Activated naive CD4-positive, alpha-beta T cell treated with anti-CD3 and anti-CD28 coated beads, Interleukin-2, amount 50 U/mL, for 72 hours (primary cell): ENCODE measurements around the gene ARHGAP8. TPM values are rescaled to one million over a fixed set of nuclear protein-coding genes. Genes with fewer than 3 reads are reported as not detected.
"Not testable (repeated sequence)": the region's sequence is repeated elsewhere in the genome, so short reads cannot be mapped to it uniquely, and the experiment has no call there.

Experiments used
- ATAC-seq, 2 donors: fragments of 150-1000 bp; cut with Tn5 transposase; 2 replicates each; pipeline ENCODE4 v1.10.0; 2021; ENCODE audit warnings: mild to moderate bottlenecking in 2 of 2, moderate library complexity in 2 of 2
- DNase-seq, 2 donors: peaks; one replicate each; pipeline ENCODE4 v3.0.0; 2021 to 2022; ENCODE audit warnings: low spot score in 2 of 2
- H3K27ac Mint-ChIP-seq, 2 donors: one replicate each; pipeline ENCODE4 v1.8.0; 2022; ENCODE audit warnings: mild to moderate bottlenecking in 2 of 2, mixed read lengths in 2 of 2
- H3K36me3 Mint-ChIP-seq, 2 donors: one replicate each; pipeline ENCODE4 v1.8.0; 2022; ENCODE audit warnings: mixed read lengths in 2 of 2
- H3K9me3 Mint-ChIP-seq, 2 donors: one replicate each; pipeline ENCODE4 v1.8.0; 2022; ENCODE audit warnings: mixed read lengths in 2 of 2
- total RNA-seq, 2 donors: library from RNA; stranded (reverse); gene quantifications; one replicate each; pipeline ENCODE4 v1.2.3, GENCODE V29; 2022

The ARHGAP8 gene
- total RNA-seq, 2 donors from 2014 or later = 2.4 to 6.5 TPM

- DNase-seq = no peak
- no peak overlapping the region for H3K27ac Mint-ChIP-seq
- no peaks in the 10 kb centered on the region for H3K9me3 Mint-ChIP-seq
- H3K36me3 Mint-ChIP-seq = no peaks in the 10 kb centered on the region
- ATAC-seq = no peak
These were observed 18.8 kb upstream of the ARHGAP8 start for GRCh38 chr22:44733426-44734106.

DNA sequence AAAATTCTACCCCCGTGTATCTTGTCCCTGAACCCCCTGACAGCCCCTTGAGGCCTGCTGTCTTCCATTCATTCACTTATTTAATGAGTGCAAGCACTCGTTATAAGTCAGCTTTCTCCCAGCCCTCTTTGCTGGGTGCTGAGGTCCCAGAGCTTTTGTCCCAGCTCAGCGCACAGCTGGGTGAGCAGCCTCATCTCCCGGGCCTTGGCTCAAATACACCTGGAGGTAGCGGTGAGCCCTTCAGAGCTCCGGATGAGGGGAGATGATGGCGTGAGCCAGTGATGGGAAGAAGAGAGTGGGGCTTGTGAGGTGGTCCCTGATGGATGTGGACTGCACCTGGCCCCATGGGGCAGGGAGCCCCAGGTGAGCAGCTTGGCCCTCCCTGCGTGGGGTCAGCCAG lies 18.1 kb upstream of the ARHGAP8 start:
- ATAC-seq (no peak), DNase-seq (no peak)
- no peak overlapping the region for H3K27ac Mint-ChIP-seq
- H3K36me3 Mint-ChIP-seq = no peaks in the 10 kb centered on the region
- no peaks in the 10 kb centered on the region for H3K9me3 Mint-ChIP-seq

DNA sequence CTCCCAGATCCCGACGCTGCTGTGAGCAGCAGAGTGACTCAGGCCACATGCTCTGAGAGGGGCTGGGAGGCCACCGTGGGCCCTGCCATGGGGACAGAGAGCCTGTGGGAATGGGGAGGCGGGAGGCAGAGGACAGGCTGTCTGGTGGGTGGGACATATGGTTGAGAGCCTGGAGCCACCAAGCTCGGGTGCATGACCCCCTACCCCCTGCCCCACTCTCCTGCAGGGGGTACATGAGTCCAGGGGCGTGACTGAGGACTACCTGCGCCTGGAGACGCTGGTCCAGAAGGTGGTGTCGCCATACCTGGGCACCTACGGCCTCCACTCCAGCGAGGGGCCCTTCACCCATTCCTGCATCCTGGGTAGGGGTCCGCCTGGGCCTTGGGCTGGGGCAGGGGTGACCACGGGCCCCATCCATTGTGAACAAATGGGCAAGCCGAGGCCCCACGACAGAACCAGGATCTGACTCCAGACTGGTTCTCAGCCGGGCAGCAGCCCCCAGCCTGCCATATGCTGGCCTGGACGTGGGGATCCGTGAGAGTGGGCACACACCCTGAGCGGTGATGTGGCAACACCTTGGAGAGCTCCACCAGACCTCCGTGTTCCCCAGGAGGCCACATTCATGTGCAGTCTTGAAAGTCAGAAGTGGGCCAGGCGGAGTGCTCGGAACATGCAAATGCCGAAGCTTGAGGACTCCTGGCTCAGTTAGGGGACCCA lies 17.4 kb upstream of the ARHGAP8 start:
- H3K9me3 Mint-ChIP-seq = no peaks in the 10 kb centered on the region
- no peak overlapping the region for H3K27ac Mint-ChIP-seq
- H3K36me3 Mint-ChIP-seq = no peaks in the 10 kb centered on the region
- ATAC-seq = no peak
- DNase-seq = no peak

GRCh38 chr22:44735518-44736428 lies 16.6 kb upstream of the ARHGAP8 start:
- Mint-ChIP-seq H3K9me3 (no peaks in the 10 kb centered on the region), H3K36me3 (no peaks in the 10 kb centered on the region), H3K27ac (peak overlapping the region in 1 of 2 donors; percentile 14)
- DNase-seq (peak; percentile 75 to 95), ATAC-seq (peak; percentile 74 to 82)

DNA sequence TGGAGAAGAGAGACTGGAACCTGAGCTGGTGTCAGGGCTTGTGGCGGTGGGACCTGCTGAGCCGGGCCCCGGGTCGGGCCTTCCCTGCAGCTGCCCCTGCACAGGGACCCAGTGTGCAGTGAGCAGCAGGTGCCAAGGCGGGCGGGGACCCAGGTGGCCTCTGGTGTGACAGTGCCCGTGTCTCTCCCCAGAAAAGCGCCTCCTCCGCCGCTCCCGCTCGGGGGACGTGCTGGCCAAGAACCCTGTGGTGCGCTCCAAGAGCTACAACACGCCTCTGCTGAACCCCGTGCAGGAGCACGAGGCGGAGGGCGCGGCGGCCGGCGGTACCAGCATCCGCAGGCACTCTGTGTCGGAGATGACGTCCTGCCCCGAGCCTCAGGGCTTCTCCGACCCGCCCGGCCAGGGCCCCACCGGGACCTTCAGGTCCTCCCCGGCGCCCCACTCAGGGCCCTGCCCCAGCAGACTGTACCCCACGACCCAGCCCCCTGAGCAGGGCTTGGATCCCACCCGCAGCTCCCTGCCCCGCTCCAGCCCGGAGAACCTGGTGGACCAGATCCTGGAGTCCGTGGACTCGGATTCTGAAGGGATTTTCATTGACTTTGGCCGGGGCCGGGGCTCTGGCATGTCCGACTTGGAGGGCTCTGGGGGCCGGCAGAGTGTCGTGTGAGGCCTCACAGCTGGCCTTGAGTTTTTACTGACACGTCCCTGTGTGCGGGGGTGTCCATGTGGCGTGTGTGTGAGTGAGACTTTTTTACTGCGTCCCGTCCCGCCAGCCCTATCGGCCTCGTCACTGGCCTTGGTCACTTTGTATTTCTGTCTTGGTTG lies 15.6 kb upstream of the ARHGAP8 start:
- H3K36me3 Mint-ChIP-seq = no peaks in the 10 kb centered on the region
- ATAC-seq (no peak), DNase-seq (no peak)
- no peak overlapping the region for H3K27ac Mint-ChIP-seq
- H3K9me3 Mint-ChIP-seq = no peaks in the 10 kb centered on the region

DNA sequence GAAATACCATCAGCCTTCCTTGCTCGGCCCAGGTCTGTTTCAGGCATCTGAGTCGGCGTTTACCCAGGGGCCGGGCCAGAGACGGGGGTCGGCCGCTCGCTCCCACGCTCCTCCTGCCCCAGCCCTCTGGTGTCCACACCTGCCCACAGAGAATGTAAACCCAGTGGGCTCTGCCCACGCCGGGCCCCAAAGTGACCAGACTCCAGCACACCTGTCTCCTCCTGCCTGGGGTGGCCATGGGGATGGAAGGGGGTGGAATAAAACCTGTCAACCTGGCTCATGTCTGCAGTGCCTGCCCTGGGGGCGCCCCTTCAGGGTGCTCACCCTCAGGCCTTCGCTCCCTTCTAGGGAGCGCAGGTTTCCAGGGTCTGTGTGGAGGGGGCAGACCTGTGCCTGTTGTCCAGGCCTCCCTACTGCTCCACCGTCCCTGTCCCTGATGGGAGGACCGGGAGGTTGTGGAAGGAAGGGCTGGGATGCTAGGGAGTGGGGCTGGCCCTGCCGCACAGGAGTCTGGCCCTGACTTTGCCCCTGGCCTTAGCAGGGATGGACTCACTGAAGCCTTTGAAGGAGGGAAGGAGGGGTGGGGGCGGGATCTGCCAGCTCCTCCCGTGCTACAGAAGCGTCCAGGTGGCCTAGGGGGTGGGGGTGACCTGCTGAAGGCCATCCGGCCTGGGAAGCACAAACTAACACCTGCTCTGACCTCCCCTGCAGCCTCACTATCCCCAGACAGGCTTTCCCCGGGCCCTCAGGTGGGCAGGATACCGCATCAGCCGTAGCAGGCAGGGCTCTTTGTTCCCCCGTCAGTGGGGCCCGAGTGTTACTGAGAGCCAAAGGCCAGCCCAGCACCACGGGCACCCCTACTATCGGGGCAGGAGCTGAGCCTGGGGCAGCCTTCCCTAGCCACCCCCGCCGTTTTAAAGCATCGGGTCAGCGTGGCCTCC lies 14.7 kb upstream of the ARHGAP8 start:
- no peaks in the 10 kb centered on the region for H3K9me3 Mint-ChIP-seq
- DNase-seq (no peak), ATAC-seq (no peak)
- H3K27ac Mint-ChIP-seq = no peak overlapping the region
- no peaks in the 10 kb centered on the region for H3K36me3 Mint-ChIP-seq

DNA sequence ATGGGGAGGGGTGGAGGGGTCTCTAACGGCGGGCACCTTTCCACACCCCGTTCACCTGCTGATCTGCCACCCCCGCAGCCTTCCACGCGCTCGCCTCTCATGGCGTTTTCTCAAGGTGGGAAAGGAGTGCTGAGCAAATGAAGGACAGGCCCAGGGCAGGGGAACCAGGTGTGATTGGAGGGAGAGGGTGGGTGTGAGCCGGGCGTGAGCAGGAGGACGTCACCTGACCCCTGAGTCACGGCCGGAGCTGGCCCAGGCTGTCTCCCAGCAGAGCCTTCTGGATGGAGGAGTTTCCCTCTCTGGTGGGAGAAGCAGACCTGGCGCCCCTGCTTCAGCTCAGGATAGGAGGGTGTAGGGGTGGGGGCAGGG lies 14.0 kb upstream of the ARHGAP8 start:
- no peak overlapping the region for H3K27ac Mint-ChIP-seq
- no peak for ATAC-seq
- no peak for DNase-seq
- no peaks in the 10 kb centered on the region for H3K36me3 Mint-ChIP-seq
- no peaks in the 10 kb centered on the region for H3K9me3 Mint-ChIP-seq

DNA sequence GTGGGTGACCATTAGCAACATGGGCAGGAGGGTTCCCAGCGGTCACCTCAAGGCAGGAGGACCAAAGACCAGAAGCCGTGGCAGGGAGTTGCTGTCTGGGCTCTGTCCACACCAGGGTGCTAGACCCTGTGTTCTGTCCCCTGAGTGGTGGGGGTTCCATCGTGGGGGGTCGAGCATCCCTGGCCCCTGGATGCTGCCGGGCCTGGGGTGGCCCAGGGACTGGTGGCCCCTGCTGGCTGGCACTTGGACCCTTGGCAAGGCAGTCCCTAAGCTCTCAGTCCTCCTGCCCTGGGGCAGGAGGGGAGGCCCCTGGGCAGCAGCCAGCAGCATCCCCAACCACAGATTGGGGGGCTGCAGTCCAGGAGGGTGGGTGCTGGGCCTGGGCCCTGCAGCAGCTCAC lies 13.4 kb upstream of the ARHGAP8 start:
- no peak for DNase-seq
- no peaks in the 10 kb centered on the region for H3K36me3 Mint-ChIP-seq
- no peak for ATAC-seq
- H3K9me3 Mint-ChIP-seq = no peaks in the 10 kb centered on the region
- no peak overlapping the region for H3K27ac Mint-ChIP-seq

DNA sequence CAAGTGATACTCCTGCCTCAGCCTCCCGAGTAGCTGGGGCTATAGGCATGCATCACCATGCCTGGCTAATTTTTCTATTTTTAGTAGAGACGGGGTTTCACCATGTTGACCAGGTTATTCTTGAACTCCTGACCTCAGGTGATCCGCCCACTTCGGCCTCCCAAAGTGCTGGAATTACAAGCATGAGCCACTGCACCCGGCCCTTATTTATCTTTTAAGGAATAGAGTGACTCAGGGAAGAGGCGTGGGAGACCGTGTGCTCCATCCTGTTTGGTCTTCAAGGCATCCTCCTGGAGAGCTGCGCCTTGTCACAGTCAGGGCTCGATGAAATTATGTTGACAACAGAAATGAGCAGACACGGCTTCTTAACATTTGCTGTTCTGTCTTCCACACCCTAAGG lies 12.7 kb upstream of the ARHGAP8 start:
- ATAC-seq, H3K9me3 Mint-ChIP-seq, H3K27ac Mint-ChIP-seq, DNase-seq, H3K36me3 Mint-ChIP-seq: not testable (repeated sequence)

DNA sequence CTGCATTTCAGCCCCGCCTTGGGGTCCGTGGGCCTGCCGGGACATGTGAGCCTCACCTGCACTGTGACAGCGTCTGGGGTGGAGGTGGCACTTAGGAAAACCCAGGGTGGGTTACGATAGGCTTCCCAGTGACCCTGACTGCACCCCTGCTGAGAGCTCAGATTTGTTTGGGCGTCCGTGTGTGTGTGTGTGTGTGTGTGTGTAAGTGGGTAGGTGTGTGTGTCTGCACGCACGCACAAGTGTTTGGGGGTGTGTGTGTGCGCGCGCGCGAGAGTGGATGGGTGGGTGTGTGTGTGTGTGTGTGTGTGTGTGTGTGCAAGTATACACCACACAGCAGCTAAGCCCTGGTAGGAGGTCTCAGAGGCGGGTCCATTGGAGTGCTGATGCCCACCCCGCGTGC lies 12.1 kb upstream of the ARHGAP8 start:
- Mint-ChIP-seq H3K9me3 (no peaks in the 10 kb centered on the region), H3K36me3 (no peaks in the 10 kb centered on the region), H3K27ac (no peak overlapping the region)
- no peak for DNase-seq
- no peak for ATAC-seq

DNA sequence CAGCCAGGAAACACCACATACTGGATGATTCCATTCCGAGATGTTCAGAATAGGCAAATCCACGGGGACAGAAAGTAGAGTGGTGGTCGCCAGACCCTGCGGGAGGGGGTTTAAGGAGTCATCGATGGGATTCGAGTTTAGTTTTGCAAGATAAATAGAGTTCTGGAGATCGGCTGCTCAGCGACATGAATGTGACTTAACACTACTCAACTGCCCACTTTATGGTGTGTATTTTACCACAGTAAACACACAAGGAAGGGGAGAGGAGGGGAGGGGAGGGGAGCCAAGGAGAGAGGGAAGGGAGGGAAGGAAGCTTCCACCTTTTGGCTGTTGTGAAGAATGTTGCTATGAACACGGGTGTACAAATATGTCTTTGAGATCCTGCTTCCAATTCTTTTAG lies 10.4 kb upstream of the ARHGAP8 start:
- no peak for ATAC-seq
- DNase-seq = no peak
- Mint-ChIP-seq H3K27ac (no peak overlapping the region), H3K36me3 (no peaks in the 10 kb centered on the region), H3K9me3 (no peaks in the 10 kb centered on the region)

- DNase-seq (no peak), ATAC-seq (no peak)
- Mint-ChIP-seq H3K27ac (no peak overlapping the region), H3K36me3 (no peaks in the 10 kb centered on the region), H3K9me3 (no peaks in the 10 kb centered on the region)
These were observed 9.1 kb upstream of the ARHGAP8 start for GRCh38 chr22:44743247-44743646.

DNA sequence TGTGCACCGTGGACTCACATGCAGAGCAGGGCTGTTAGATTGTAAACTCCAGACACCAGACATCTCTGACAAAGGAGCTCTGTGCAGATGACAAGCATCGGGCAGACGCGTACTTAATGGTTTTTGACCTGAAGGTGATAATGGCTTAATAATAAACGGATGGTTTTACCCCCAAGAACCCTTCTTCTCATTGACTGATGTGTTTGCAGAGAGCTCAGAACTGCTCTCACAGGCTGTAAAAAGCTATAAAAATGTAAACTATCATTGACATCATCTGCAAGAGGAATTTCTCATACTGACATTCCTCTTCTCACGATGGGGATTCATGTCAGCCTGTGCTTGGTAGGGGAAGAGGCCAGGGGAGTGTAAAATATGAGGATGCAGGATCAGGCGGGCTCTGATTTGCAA lies 8.6 kb upstream of the ARHGAP8 start:
- ATAC-seq (no peak), DNase-seq (no peak)
- H3K36me3 Mint-ChIP-seq = no peaks in the 10 kb centered on the region
- no peak overlapping the region for H3K27ac Mint-ChIP-seq
- H3K9me3 Mint-ChIP-seq = no peaks in the 10 kb centered on the region

DNA sequence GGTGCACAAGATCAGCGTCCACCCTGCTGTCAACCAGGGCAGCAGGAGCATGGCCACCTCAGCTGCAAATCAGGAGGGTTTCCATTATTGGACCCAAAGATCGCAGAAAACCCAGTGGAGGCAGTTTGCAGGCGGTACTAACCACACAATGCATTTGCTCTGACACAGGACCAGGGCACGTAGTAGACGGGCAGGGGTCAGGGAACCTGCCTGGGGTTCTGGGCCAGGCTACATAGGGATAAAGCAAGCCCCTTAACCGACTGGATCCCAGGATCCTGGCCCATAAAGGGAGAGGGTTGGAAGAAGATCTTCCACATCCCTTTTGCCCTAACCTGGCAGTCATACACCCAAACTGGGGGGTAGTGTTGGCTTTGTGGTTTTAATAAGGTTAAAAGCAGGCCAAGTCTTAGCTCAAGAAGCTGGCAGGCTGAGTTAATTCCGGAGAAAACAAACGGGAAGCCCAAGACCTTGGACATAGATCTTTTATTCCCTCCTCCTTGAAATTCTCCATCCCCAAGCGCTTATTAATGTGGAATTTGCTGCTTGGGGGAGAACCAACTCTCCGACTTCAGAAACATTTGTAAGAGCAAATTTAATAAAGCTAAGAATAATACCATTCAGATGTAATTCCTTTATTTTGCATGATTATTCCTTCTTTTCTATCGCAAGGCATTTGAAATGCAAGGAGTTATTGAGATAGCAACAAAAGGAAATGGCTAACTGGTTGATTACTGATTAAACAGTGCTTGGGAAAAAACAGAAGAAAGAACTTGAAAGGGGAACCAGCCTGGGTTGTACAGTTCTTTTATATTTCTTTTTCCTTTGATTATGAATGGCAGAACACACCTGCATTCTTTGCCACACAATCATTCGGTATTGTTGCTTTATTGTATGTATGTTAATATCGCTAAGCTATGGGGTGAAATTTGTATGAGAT lies 6.3 kb upstream of the ARHGAP8 start:
- H3K9me3 Mint-ChIP-seq = no peaks in the 10 kb centered on the region
- no peak overlapping the region for H3K27ac Mint-ChIP-seq
- DNase-seq = no peak
- no peaks in the 10 kb centered on the region for H3K36me3 Mint-ChIP-seq
- ATAC-seq = no peak

- H3K9me3 Mint-ChIP-seq, DNase-seq, ATAC-seq, H3K27ac Mint-ChIP-seq, H3K36me3 Mint-ChIP-seq: not testable (repeated sequence)
These were observed 4.6 kb upstream of the ARHGAP8 start for GRCh38 chr22:44747784-44748127.
